ENCODE measurements around the gene RELL2.

DNA sequence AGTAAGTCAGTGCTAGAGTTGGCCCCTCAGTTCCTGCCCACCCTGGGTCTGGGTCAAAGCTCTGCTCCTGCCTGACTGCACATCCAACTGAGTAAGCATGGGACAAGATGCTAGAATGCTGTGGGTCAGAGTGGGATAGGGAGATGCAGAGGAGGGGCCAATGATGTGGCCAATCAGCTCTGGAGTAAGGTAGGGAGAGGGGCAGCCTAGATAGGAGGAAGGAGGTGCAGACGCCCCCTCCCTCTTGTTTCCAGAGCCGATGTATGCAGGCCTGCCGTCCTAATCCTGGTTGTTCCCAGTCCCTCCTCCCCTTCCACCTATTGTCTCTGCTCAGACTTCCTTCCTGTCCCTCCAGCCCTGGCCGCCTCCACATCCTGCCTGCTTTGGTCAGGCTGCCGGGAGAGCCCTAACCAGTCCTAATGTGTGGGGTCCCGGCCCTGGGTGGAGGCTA, 44.0 kb downstream of the RELL2 start:
- TF ChIP-seq, protein P1, sequence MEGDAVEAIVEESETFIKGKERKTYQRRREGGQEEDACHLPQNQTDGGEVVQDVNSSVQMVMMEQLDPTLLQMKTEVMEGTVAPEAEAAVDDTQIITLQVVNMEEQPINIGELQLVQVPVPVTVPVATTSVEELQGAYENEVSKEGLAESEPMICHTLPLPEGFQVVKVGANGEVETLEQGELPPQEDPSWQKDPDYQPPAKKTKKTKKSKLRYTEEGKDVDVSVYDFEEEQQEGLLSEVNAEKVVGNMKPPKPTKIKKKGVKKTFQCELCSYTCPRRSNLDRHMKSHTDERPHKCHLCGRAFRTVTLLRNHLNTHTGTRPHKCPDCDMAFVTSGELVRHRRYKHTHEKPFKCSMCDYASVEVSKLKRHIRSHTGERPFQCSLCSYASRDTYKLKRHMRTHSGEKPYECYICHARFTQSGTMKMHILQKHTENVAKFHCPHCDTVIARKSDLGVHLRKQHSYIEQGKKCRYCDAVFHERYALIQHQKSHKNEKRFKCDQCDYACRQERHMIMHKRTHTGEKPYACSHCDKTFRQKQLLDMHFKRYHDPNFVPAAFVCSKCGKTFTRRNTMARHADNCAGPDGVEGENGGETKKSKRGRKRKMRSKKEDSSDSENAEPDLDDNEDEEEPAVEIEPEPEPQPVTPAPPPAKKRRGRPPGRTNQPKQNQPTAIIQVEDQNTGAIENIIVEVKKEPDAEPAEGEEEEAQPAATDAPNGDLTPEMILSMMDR (IDR thresholded peaks at IDR 0.05) = no peak
- TF ChIP-seq POLR2AphosphoS5 (IDR thresholded peaks at IDR 0.05) = no peak
- TF ChIP-seq POLR2A (IDR thresholded peaks at IDR 0.05) = no peak

All from prostate gland (tissue), 2 donors.